HG02884 (cell line): ENCODE data around the gene ZBTB45.
"Not testable (repeated sequence)": the region's sequence is repeated elsewhere in the genome, so short reads cannot be mapped to it uniquely, and the experiment has no call there.

Source experiments
- ATAC-seq: cut with Tn5 transposase; IDR thresholded peaks from one replicate; pipeline ENCODE4 v1.9.1; 2021; ENCODE audit warnings: mild to moderate bottlenecking, moderate library complexity; ENCODE audit not compliant: unreplicated experiment

Gene ZBTB45

GRCh38 chr19:58513213-58513693 lies 6.4 kb downstream of the ZBTB45 start:
- no peak for ATAC-seq

GRCh38 chr19:58511353-58512208 lies 8.0 kb downstream of the ZBTB45 start, which contains the start of gene SLC27A5:
Gene SLC27A5, minus strand, starts transcription at chr19:58511992. Its CDS starts 37 bp downstream, at chr19:58511955.
- no peak for ATAC-seq

- no peak for ATAC-seq
These were observed 9.3 kb downstream of the ZBTB45 start for GRCh38 chr19:58510084-58510862.

GRCh38 chr19:58509731-58510083 lies 9.9 kb downstream of the ZBTB45 start:
- no peak for ATAC-seq

GRCh38 chr19:58507602-58508223 lies 11.9 kb downstream of the ZBTB45 start:
- not testable (repeated sequence) for ATAC-seq

- no peak for ATAC-seq
These were observed 19.4 kb downstream of the ZBTB45 start for GRCh38 chr19:58500242-58500641.

- ATAC-seq = peak; percentile 87
These were observed 20.3 kb downstream of the ZBTB45 start for GRCh38 chr19:58499021-58499927.

GRCh38 chr19:58498316-58499020 lies 21.1 kb downstream of the ZBTB45 start:
- no peak for ATAC-seq

- no peak for ATAC-seq
These were observed 21.9 kb downstream of the ZBTB45 start for GRCh38 chr19:58497634-58498170.

GRCh38 chr19:58492265-58492664 lies 27.3 kb downstream of the ZBTB45 start:
- ATAC-seq = no peak

GRCh38 chr19:58491393-58491792 lies 28.2 kb downstream of the ZBTB45 start:
- no peak for ATAC-seq

- ATAC-seq = not testable (repeated sequence)
These were observed 35.3 kb downstream of the ZBTB45 start for GRCh38 chr19:58484349-58484748.

- ATAC-seq = no peak
These were observed 35.8 kb downstream of the ZBTB45 start for GRCh38 chr19:58483776-58484175.

GRCh38 chr19:58482372-58482771 lies 37.2 kb downstream of the ZBTB45 start:
- no peak for ATAC-seq

GRCh38 chr19:58480831-58481230 lies 38.8 kb downstream of the ZBTB45 start:
- no peak for ATAC-seq

- no peak for ATAC-seq
These were observed 39.2 kb downstream of the ZBTB45 start for GRCh38 chr19:58480481-58480830.

GRCh38 chr19:58479736-58480480 lies 39.7 kb downstream of the ZBTB45 start:
- ATAC-seq = no peak

GRCh38 chr19:58479303-58479702 lies 40.3 kb downstream of the ZBTB45 start:
- ATAC-seq = no peak

- ATAC-seq = no peak
These were observed 41.7 kb downstream of the ZBTB45 start for GRCh38 chr19:58477871-58478270.
